ENCODE measurements around the gene IRF2BP2. TPM values are rescaled to one million over a fixed set of nuclear protein-coding genes. Genes with fewer than 3 reads are reported as not detected.
A peak's percentile ranks its signal among the peaks of the same experiment; 100 is the strongest.

IRF2BP2 gene
- total RNA-seq, 1 donor from 2014 or later, result 126 TPM

GRCh38 chr1:234584926-234585325 lies 25.1 kb downstream of the IRF2BP2 start:
- H3K27me3 ChIP-seq (ENCODE audit: insufficient read depth, low read length), result no peaks in the 10 kb centered on the region
- TF ChIP-seq EZH2 (IDR thresholded peaks at IDR 0.05; ENCODE audit: insufficient read depth, low read length), result no peak
- TF ChIP-seq, protein P1, sequence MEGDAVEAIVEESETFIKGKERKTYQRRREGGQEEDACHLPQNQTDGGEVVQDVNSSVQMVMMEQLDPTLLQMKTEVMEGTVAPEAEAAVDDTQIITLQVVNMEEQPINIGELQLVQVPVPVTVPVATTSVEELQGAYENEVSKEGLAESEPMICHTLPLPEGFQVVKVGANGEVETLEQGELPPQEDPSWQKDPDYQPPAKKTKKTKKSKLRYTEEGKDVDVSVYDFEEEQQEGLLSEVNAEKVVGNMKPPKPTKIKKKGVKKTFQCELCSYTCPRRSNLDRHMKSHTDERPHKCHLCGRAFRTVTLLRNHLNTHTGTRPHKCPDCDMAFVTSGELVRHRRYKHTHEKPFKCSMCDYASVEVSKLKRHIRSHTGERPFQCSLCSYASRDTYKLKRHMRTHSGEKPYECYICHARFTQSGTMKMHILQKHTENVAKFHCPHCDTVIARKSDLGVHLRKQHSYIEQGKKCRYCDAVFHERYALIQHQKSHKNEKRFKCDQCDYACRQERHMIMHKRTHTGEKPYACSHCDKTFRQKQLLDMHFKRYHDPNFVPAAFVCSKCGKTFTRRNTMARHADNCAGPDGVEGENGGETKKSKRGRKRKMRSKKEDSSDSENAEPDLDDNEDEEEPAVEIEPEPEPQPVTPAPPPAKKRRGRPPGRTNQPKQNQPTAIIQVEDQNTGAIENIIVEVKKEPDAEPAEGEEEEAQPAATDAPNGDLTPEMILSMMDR (IDR thresholded peaks at IDR 0.05; ENCODE audit: insufficient read depth, low read depth, low read length), result no peak
- no peak for FAIRE-seq
- Mint-ChIP-seq H3K27ac (ENCODE audit: unreplicated experiment) (no peak overlapping the region), H3K36me3 (ENCODE audit: low read depth, unreplicated experiment) (no peaks in the 10 kb centered on the region), H3K4me3 (ENCODE audit: unreplicated experiment) (no peak overlapping the region), H3K27me3 (ENCODE audit: low read depth, unreplicated experiment) (no peaks in the 10 kb centered on the region), H3K4me1 (ENCODE audit: low read depth, unreplicated experiment) (peaks cover 13% of the 10 kb centered on the region), H3K9me3 (ENCODE audit: unreplicated experiment) (no peaks in the 10 kb centered on the region)
- H3K79me2 ChIP-seq (ENCODE audit: insufficient read depth, low read length), result no peaks in the 10 kb centered on the region
- H2AFZ ChIP-seq (ENCODE audit: low read depth, low read length), result no peak overlapping the region
- H3K27ac ChIP-seq (ENCODE audit: low read depth, low read length), result peak overlapping the region; percentile 42
- H3K9ac ChIP-seq (ENCODE audit: low read length), result peak overlapping the region; percentile 43
- no peak overlapping the region for H3K4me3 ChIP-seq (ENCODE audit: insufficient read depth, low read depth, low read length)
- H3K4me2 ChIP-seq (ENCODE audit: low read length), result peak overlapping the region; percentile 49
- peaks cover 22% of the 10 kb centered on the region for H3K4me1 ChIP-seq (ENCODE audit: insufficient read depth, low read length)
- H4K20me1 ChIP-seq (ENCODE audit: insufficient read depth, low read length), result no peaks in the 10 kb centered on the region
- no peaks in the 10 kb centered on the region for H3K36me3 ChIP-seq (ENCODE audit: insufficient read depth, low read length)
- peak; percentile 45 for DNase-seq (ENCODE audit: low read depth)
- no peaks in the 10 kb centered on the region for H3K9me3 ChIP-seq (ENCODE audit: insufficient read depth, low read depth, low read length)

GRCh38 chr1:234584420-234584805 lies 25.6 kb downstream of the IRF2BP2 start:
- Histone ChIP-seq H3K27ac (ENCODE audit: low read depth, low read length) (no peak overlapping the region), H3K9me3 (ENCODE audit: insufficient read depth, low read depth, low read length) (no peaks in the 10 kb centered on the region), H3K4me3 (ENCODE audit: insufficient read depth, low read depth, low read length) (no peak overlapping the region), H3K36me3 (ENCODE audit: insufficient read depth, low read length) (no peaks in the 10 kb centered on the region), H3K4me1 (ENCODE audit: insufficient read depth, low read length) (peaks cover 22% of the 10 kb centered on the region), H3K27me3 (ENCODE audit: insufficient read depth, low read length) (no peaks in the 10 kb centered on the region), H3K79me2 (ENCODE audit: insufficient read depth, low read length) (no peaks in the 10 kb centered on the region), H2AFZ (ENCODE audit: low read depth, low read length) (no peak overlapping the region), H3K4me2 (ENCODE audit: low read length) (no peak overlapping the region), H4K20me1 (ENCODE audit: insufficient read depth, low read length) (no peaks in the 10 kb centered on the region), H3K9ac (ENCODE audit: low read length) (no peak overlapping the region)
- no peak for FAIRE-seq
- H3K27ac Mint-ChIP-seq (ENCODE audit: unreplicated experiment), result no peak overlapping the region
- no peaks in the 10 kb centered on the region for H3K36me3 Mint-ChIP-seq (ENCODE audit: low read depth, unreplicated experiment)
- H3K4me3 Mint-ChIP-seq (ENCODE audit: unreplicated experiment), result no peak overlapping the region
- no peak for DNase-seq (ENCODE audit: low read depth)
- no peaks in the 10 kb centered on the region for H3K9me3 Mint-ChIP-seq (ENCODE audit: unreplicated experiment)
- no peaks in the 10 kb centered on the region for H3K27me3 Mint-ChIP-seq (ENCODE audit: low read depth, unreplicated experiment)
- H3K4me1 Mint-ChIP-seq (ENCODE audit: low read depth, unreplicated experiment), result peaks cover 13% of the 10 kb centered on the region
- TF ChIP-seq, protein P1 (IDR thresholded peaks at IDR 0.05; ENCODE audit: insufficient read depth, low read depth, low read length), result no peak
- TF ChIP-seq EZH2 (IDR thresholded peaks at IDR 0.05; ENCODE audit: insufficient read depth, low read length), result no peak

GRCh38 chr1:234583755-234584419 lies 26.1 kb downstream of the IRF2BP2 start:
- Mint-ChIP-seq H3K27me3 (ENCODE audit: low read depth, unreplicated experiment) (no peaks in the 10 kb centered on the region), H3K4me1 (ENCODE audit: low read depth, unreplicated experiment) (peaks cover 13% of the 10 kb centered on the region), H3K36me3 (ENCODE audit: low read depth, unreplicated experiment) (no peaks in the 10 kb centered on the region), H3K4me3 (ENCODE audit: unreplicated experiment) (no peak overlapping the region), H3K27ac (ENCODE audit: unreplicated experiment) (no peak overlapping the region), H3K9me3 (ENCODE audit: unreplicated experiment) (no peaks in the 10 kb centered on the region)
- H3K4me1 ChIP-seq (ENCODE audit: insufficient read depth, low read length), result peaks cover 22% of the 10 kb centered on the region
- no peaks in the 10 kb centered on the region for H3K36me3 ChIP-seq (ENCODE audit: insufficient read depth, low read length)
- FAIRE-seq (no peak), DNase-seq (ENCODE audit: low read depth) (no peak)
- no peaks in the 10 kb centered on the region for H3K27me3 ChIP-seq (ENCODE audit: insufficient read depth, low read length)
- H3K79me2 ChIP-seq (ENCODE audit: insufficient read depth, low read length), result no peaks in the 10 kb centered on the region
- no peaks in the 10 kb centered on the region for H3K9me3 ChIP-seq (ENCODE audit: insufficient read depth, low read depth, low read length)
- no peak overlapping the region for H2AFZ ChIP-seq (ENCODE audit: low read depth, low read length)
- TF ChIP-seq EZH2 (IDR thresholded peaks at IDR 0.05; ENCODE audit: insufficient read depth, low read length), result no peak
- TF ChIP-seq, protein P1 (IDR thresholded peaks at IDR 0.05; ENCODE audit: insufficient read depth, low read depth, low read length), result no peak
- no peak overlapping the region for H3K4me2 ChIP-seq (ENCODE audit: low read length)
- no peak overlapping the region for H3K27ac ChIP-seq (ENCODE audit: low read depth, low read length)
- no peak overlapping the region for H3K9ac ChIP-seq (ENCODE audit: low read length)
- H4K20me1 ChIP-seq (ENCODE audit: insufficient read depth, low read length), result no peaks in the 10 kb centered on the region
- no peak overlapping the region for H3K4me3 ChIP-seq (ENCODE audit: insufficient read depth, low read depth, low read length)
